ENCODE measurements around the gene GATM.

GATM gene

GRCh38 chr15:45378149-45378912, at the start of gene GATM:
TSS of gene GATM (minus strand) at chr15:45378544. CDS start at chr15:45378453, 91 bp downstream.
- DNase-seq: peak; percentile 63

- DNase-seq: no peak
These were observed 48.7 kb upstream of the GATM start for GRCh38 chr15:45427085-45427484.

- DNase-seq: no peak
These were observed 46.8 kb upstream of the GATM start for GRCh38 chr15:45425135-45425534.

- no peak for DNase-seq
These were observed 46.1 kb upstream of the GATM start for GRCh38 chr15:45424429-45424828.

GRCh38 chr15:45417303-45417950, 39.1 kb upstream of the GATM start:
- DNase-seq: no peak

- DNase-seq: no peak
These were observed 36.0 kb upstream of the GATM start for GRCh38 chr15:45414215-45414885.

- no peak for DNase-seq
These were observed 31.3 kb upstream of the GATM start for GRCh38 chr15:45409596-45409995.

GRCh38 chr15:45407786-45408185, 29.4 kb upstream of the GATM start:
- DNase-seq: no peak

- DNase-seq: peak; percentile 31
These were observed 24.9 kb upstream of the GATM start for GRCh38 chr15:45402955-45403877.

- DNase-seq: peak; percentile 96
These were observed 24.0 kb upstream of the GATM start for GRCh38 chr15:45402162-45402954.

- no peak for DNase-seq
These were observed 23.4 kb upstream of the GATM start for GRCh38 chr15:45401665-45402161.

GRCh38 chr15:45399381-45400212, 21.3 kb upstream of the GATM start:
- no peak for DNase-seq

- DNase-seq: no peak
These were observed 18.8 kb upstream of the GATM start for GRCh38 chr15:45397116-45397665.

- DNase-seq: no peak
These were observed 17.6 kb upstream of the GATM start for GRCh38 chr15:45395943-45396342.

GRCh38 chr15:45394681-45395080, 16.3 kb upstream of the GATM start:
- DNase-seq: no peak

- no peak for DNase-seq
These were observed 15.5 kb upstream of the GATM start for GRCh38 chr15:45393851-45394250.

- DNase-seq: no peak
These were observed 14.2 kb upstream of the GATM start for GRCh38 chr15:45392584-45392855.

GRCh38 chr15:45391746-45392583, 13.6 kb upstream of the GATM start:
- DNase-seq: no peak

- no peak for DNase-seq
These were observed 11.0 kb upstream of the GATM start for GRCh38 chr15:45389351-45389750.
